Cerebellar cortex (tissue), 1 donor: ENCODE results near the gene ALOX15B.

ENCODE experiments used
- DNase-seq: peaks from one replicate; pipeline ENCODE4 v3.0.0-alpha.2; 2015; ENCODE audit warnings: low spot score

ALOX15B gene

GRCh38 chr17:8038954-8039610 lies at the start of gene ALOX15B:
Gene ALOX15B (plus strand): TSS chr17:8039059. CDS start chr17:8039156, 97 bp downstream.
- no peak for DNase-seq

GRCh38 chr17:7989781-7990655 lies 48.8 kb upstream of the ALOX15B start:
- peak; percentile 80 for DNase-seq

GRCh38 chr17:7992516-7992915 lies 46.3 kb upstream of the ALOX15B start:
- DNase-seq, result no peak

GRCh38 chr17:7992924-7993323 lies 45.9 kb upstream of the ALOX15B start:
- DNase-seq, result no peak

DNA sequence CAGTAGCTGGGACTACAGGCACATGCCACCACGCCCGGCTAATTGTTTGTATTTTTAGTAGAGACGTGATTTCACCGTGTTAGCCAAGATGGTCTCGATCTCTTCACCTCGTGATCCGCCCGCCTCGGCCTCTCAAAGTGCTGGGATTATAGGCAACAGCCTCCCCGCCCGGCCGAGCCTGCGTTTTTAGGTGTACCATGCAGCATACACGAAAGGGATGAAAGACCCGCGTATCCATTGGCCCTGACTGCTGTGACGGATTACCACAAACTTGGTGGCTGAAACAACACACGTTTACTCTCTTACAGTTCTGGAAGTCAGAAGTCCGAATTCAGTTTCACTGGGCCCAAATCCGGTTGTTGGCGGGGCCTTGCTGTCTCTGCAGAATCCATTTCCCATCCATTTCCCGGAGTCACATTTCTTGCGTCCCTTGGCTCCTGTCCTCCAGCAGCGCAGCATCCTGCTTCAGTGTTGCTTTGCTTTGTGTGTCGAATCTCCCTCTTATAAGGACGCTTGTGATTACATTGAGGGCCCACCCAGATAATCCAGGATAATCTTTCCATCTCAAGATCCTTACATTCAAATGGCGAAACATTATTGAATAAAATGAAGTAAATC lies 44.8 kb upstream of the ALOX15B start:
- no peak for DNase-seq

DNA sequence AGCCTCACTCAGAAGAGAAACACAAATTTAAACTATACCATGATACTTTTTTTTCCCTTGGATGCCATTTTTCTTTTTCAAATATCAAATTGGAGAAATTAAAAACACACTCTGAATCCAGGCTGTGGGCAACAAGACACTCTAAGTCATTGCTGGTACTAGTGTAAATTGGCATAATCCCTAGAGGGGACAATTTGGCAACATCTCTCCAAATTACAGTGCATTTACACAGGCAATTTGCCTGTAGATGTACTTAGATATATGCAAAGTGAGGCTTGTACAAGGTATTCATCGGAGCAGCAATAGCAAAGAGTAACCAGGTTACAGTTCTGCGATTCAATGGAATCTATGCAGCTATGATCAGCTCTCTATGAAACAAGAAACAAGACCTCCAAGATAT lies 43.1 kb upstream of the ALOX15B start:
- DNase-seq, result no peak

- peak; percentile 47 for DNase-seq
Observed at GRCh38 chr17:7997186-7997585, 41.7 kb upstream of the ALOX15B start.

DNA sequence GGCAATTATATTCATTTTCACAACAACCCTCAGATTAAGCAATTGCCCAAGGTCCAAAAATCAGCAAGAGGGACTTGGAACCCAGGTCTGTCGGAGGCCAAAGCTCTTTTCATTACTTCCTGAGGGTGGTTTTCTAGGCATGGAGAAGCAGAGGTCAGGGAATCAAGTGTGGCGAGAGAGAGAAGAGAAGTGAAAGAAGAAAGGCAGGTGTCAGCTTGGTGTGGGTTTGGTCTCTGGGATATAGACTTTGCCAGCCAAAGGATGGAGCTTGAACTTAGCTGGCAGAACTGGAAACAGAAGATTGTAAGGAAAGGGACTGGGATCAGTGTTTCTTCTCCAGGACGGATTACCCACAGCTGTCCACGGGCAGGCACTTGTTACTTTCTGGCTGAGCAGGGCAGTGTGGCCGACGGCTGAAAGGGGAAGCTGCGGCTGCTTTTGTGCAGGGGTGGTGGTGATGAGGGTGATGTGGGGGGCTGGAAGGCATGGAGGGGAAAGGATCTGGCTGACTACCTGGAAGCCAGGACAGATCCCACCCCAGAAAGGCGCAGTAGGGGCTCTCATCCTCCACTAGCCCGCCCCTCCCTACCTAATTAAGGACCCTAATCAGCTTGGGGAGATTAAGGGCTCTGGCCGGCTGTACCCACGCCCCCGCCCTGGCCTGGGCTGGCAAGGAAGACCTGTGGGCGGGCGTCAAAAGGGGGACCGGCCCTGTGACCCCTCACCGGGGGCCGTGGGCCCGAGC lies 36.7 kb upstream of the ALOX15B start, which contains the start of gene GUCY2D:
Gene GUCY2D (plus strand): TSS at position 640 of the 745 bp plus-strand sequence. CDS start 433 bp downstream, outside the sequence.
- no peak for DNase-seq

DNA sequence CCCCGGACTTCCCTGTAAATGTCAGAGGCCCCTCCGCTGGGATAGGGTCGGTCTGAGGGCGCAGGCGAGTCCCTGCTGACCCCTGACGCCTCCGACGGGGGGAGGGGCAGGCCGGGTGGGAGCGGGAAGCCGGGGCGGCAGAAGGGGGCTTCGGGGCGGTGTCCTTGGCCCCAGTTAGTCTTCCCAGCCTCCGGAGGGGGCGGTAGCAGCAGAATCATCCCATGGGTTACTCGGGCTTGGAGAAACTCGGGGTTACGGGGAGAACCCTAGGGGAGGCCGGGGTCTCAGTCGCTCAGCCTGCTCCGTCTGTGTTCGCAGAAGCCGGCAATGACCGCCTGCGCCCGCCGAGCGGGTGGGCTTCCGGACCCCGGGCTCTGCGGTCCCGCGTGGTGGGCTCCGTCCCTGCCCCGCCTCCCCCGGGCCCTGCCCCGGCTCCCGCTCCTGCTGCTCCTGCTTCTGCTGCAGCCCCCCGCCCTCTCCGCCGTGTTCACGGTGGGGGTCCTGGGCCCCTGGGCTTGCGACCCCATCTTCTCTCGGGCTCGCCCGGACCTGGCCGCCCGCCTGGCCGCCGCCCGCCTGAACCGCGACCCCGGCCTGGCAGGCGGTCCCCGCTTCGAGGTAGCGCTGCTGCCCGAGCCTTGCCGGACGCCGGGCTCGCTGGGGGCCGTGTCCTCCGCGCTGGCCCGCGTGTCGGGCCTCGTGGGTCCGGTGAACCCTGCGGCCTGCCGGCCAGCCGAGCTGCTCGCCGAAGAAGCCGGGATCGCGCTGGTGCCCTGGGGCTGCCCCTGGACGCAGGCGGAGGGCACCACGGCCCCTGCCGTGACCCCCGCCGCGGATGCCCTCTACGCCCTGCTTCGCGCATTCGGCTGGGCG lies 35.9 kb upstream of the ALOX15B start:
- no peak for DNase-seq

DNA sequence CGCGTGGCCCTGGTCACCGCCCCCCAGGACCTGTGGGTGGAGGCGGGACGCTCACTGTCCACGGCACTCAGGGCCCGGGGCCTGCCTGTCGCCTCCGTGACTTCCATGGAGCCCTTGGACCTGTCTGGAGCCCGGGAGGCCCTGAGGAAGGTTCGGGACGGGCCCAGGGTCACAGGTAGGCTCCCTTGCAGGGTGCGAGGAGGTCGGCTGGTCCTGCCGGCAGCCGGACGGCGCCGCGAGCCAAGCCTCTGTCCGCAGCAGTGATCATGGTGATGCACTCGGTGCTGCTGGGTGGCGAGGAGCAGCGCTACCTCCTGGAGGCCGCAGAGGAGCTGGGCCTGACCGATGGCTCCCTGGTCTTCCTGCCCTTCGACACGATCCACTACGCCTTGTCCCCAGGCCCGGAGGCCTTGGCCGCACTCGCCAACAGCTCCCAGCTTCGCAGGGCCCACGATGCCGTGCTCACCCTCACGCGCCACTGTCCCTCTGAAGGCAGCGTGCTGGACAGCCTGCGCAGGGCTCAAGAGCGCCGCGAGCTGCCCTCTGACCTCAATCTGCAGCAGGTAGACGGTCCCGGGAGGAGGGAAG lies 35.2 kb upstream of the ALOX15B start:
- DNase-seq, result no peak

DNA sequence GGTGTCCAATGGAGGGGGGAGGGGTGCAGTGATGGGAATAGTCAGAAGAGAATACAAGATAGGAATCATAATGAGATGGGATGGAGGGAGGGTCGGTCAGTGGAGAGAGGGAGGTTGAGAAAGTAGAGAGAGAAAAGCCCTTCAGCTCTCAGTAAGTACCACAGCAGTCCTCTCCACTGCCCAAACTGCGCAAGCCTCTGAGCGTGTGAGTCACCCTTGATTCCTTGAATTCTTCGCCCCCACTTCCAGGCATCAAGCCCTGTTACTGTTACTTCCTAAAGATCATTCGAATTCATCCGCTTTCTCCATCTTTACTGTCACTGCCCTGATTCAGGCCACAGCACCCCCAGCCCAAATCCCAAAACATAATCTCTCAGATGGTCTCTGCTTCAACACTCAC lies 34.0 kb upstream of the ALOX15B start:
- DNase-seq, result no peak

- DNase-seq, result no peak
Observed at GRCh38 chr17:8005357-8005756, 33.5 kb upstream of the ALOX15B start.

DNA sequence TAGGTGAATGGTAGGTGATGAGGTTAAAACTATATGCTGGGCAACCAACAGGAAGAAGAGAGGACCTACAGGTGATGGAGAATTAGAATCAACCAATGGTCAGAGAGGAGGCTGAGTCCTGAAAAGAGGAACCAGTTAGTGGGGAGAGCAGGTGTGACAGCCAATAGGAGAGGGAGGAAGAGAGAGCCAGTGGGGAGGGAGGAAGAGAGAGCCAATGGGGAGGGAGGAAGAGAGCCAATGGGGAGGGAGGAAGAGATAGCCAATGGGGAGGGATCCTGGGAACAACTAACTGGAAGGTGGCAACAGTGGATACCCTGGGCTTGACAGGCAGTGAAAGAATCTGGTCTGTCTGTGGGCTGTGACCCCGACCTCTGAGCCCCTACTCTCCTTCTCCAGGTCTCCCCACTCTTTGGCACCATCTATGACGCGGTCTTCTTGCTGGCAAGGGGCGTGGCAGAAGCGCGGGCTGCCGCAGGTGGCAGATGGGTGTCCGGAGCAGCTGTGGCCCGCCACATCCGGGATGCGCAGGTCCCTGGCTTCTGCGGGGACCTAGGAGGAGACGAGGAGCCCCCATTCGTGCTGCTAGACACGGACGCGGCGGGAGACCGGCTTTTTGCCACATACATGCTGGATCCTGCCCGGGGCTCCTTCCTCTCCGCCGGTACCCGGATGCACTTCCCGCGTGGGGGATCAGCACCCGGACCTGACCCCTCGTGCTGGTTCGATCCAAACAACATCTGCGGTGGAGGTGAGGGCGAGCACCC lies 32.7 kb upstream of the ALOX15B start:
- no peak for DNase-seq

DNA sequence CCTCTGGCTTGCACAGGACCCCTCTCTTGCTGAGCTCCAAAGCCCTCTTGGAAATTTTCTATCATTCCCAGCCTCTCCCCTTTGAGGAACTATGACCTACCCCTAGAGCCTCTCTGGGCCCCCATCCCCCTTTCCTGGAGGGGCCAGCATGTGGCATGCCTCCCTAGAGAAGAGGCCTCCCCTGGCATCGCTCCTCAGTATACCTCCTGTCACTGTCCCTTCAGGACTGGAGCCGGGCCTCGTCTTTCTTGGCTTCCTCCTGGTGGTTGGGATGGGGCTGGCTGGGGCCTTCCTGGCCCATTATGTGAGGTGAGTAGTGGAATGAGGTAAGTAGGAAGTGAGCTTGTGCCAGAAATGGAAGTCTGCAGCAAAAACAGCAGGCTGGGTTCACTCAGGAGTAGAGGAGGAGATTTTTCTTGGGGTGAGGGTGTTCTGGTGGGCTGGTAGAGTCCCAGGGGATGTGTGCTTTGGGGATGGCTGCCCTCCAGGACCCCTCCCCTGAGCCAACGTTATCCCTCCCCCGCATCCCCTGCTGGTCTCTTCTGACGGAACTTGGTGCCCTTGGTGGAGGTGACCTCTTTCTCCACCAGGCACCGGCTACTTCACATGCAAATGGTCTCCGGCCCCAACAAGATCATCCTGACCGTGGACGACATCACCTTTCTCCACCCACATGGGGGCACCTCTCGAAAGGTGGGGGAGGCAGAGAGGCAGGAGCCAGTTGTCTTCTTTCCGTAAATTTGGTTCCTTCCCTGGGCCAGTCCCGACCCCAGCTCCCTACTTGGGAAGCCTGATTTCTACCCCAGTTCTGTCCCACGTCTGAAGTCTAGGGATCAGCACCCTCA lies 31.8 kb upstream of the ALOX15B start:
- DNase-seq, result no peak

DNA sequence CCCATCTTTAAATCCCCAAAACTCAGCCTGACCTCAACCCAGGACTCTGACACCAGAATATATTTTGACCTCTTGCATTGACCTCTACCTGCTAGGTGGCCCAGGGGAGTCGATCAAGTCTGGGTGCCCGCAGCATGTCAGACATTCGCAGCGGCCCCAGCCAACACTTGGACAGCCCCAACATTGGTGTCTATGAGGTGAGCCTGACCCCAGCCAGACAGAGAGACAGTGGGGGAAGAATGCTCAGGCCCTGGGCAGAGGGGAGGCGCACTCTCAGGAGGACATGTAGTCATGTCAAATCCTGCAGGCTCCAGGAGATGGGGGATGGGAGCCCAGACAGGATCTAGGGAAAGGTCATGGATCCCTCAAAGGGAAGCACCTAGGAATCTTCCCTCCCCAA lies 31.0 kb upstream of the ALOX15B start:
- no peak for DNase-seq

GRCh38 chr17:8012045-8012580 lies 26.7 kb upstream of the ALOX15B start:
- no peak for DNase-seq

- DNase-seq, result no peak
Observed at GRCh38 chr17:8012996-8013640, 25.7 kb upstream of the ALOX15B start.
